GM19467 (cell line): Measurements from ENCODE around the gene CDK6.
A peak's percentile ranks its signal among the peaks of the same experiment; 100 is the strongest.

Source experiments
- ATAC-seq: cut with Tn5 transposase; IDR thresholded peaks from one replicate; pipeline ENCODE4 v1.9.1; 2021; ENCODE audit warnings: mild to moderate bottlenecking, moderate library complexity; ENCODE audit not compliant: unreplicated experiment

CDK6 gene

DNA sequence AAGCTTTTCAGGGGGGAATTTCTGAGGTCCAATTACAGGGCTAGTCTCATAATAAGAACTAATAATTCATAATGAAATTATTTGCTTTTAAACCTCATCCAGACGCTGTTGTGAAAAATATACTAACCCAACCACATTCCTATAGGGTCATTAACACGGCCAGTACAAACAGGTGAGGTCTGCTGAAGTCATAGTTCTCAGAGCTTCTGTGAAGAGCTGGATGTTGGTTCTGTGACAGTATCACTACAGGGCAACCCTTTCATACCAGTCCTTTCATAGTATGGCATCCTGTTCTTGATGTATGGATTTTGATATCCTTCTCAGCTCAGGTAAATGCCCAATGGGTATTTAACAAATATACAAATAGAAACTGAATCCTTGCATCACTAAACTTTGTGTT, 183.8 kb downstream of the CDK6 start:
- no peak for ATAC-seq

DNA sequence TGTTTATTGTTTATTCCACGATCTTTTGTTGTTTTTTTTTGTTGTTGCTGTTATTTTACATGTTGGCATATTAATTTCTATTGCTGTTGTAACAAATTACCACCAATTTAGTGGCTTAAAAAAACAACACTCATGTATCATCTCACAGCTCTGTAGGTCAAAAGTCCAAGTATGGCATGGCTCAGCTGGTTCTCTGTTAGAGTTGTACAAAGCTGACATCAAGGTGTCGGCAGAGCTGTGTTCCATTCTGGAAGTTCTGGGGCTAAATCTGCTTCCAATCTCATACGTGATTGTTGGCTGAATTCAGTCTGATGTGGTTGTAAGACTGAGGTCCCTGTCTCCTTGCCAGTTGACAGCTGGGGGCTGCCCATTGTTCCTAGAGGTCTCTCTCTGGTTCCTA, 186.0 kb downstream of the CDK6 start:
- ATAC-seq = no peak

DNA sequence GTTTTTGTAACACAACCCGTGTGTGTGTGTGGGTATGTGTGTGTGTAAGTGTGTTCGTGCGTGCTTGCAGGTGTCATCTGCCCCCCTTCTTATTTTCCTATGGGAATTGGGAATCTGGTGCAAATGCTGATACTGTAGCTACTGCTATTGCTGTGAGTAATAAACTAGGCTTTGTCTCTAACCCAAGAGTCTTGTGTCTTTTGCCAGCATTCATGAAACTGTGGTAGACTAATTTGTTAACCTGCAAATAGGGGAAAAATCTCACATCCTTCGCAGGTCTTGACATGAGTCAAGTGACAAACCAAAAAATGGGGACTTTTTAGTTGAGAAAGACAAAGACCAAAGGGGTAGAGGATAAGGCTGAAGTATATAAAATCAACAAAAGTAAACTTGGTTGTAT, 188.3 kb downstream of the CDK6 start:
- ATAC-seq = no peak

DNA sequence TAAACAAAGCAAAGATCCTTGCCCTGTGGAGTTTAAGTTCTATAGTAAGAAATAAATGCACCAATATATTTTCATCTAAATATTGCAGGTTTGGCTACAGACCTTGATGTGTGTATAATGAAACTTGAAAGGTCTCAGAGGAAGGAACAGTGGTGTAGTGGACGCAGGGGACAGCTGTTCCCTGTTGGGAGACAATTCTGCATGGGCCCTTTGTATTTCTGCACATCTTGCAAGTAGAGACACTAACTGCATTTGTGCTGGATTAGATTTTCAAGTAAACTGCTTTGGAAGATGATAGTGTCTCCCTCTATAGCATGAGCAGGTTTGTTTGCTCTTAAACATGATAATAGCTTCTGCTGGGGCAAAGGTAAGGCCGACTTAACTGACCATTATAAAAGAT, 188.7 kb downstream of the CDK6 start:
- ATAC-seq = no peak

DNA sequence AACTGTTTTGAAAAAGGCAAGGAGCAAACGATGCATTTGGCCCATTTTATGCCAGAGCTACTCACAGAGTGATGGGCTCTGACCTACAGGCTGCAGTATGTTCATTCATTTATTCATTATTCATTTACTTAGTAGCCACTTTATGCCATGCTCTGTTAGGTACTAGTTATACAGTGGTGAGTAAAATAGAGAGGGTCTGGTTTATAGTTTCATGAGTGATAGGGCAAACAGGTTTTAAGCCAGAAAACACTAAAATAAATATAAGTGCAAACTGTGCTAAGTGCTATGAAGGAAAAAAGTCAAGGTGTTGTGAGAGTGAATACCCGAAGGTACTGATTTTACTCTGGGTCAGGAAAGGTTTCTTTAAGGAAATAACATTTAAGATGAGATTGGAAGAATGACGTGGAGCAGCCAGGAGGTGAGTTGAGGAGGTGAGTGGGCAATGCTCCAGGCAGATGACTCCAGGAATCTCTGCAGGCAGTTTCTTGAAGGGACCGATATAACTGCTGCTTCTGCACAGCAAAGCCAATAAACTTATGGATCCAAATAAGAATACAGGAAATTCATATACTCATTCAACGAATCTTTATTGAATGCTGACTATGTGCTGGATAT, 189.3 kb downstream of the CDK6 start:
- peak; percentile 55 for ATAC-seq

DNA sequence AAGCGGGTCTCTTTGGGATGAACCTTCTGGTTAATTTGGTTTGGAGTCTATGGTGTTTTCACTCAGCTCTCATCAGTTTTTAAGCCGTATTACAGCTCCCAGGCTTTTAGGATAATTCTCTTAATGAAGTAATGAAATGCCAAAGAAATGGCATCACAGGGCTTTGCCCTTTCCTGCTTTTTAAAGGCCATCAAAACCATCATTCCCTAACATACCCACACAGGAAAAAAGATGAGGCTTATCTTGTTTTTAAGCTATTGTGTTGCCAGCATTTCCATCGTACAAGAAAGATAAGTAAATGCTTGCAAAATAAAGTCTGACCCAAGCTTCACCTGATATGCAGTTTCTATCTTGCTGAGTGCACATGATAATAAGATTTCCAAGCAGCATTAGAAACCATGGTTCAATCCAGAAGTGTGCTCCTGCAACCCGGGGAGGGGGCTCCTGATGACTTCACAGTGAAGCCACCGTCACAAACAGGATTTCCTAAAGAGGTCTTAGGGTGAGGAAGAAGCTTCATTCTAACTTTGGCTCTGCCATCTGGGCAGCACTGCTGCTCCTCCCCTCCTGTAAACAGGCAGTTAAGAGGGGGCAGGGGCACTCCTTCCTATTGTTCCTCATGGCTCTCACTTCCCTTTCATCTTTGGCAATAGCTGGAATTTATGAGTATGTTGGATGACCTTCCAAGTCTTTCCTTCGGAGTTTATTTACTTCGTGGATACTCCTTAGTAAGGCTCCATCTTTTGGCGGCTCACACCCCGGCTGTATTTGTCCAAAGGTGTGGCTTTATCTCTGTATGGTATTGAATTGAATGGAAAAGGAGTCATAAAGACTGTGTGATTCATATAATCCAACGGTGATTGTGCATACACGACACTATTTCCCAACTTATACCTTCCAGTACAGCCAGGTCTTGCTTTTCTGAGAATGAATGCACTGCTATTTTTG, 191.0 kb downstream of the CDK6 start:
- ATAC-seq = no peak

DNA sequence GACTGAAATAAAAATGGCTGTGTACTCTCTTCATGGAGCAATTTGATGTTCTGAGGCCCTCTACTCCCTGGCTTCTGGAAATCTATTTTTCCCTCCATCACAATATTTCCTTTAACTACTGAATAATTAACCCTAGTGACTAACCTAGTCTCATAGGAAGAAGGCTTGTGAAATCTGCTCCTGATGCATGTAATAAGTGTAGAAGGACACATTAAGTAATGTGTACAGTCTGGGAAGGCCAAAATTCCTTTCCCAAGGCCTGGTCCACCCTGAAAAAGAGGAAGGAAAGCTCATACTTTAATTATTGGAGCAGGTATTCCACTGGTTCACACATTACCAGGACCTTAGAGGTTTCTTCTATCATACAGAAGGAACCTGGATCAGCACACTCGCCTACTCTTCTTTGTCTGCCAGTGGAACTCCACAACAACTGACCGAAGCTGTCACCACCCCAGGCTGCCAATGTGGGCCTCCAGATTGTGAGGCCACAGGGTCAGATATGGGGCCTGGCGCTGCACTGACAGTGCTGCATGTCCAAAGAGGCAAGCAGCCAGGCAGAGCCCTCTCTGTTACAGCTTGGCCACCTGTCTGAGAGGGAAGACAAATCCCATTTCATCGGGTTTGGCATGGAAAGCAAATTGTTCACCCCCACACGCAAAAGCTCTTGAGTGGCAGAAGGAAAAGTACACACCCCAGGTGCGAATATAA, 191.8 kb downstream of the CDK6 start:
- ATAC-seq = no peak

DNA sequence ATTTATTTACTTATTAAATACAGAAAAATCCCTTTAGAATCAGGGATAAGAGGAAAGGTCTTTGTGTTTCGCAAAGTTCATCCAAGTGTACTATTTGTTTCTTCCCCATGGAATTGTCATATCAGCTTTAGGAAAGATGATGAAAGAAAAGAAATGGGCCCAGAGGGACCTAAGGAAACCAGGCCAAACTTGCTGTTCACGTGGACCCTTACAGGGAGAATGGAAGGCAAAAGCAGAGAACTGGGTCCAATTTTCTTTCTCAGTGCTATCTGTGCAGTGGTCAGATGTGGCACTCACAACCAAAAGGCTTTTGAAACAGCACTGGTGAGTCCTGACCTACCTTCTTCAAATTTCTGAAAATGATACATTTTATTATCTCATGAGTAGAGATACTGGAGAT, 192.6 kb downstream of the CDK6 start:
- no peak for ATAC-seq

DNA sequence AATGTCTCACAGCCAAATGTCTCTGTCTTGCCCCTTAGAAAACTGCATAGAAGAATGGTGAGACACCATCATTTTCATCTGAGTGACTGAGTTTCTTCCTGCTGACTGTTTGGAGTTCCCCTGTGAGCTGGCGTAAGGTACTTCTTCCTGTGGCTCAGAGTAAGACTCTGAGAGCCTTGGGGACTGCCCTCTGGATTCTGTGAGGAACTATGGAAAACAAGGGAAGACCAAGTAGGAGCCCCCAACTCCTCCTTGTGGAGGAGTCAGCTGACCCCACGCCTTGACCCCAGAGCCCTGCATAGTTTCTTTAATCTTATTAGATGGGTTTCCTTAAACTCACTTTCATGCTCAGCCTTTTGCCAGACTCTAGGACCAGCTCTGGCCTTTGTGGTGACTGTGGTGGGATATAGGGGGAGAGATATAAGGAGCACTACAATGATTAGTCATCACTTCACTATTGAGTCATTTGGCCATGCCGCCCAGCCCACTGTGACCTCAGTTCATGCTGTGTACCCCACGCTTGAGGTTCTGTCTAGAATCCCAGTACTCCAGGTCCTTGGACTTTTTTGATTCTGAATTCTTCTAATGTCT, 194.4 kb downstream of the CDK6 start:
- ATAC-seq = peak; percentile 67

DNA sequence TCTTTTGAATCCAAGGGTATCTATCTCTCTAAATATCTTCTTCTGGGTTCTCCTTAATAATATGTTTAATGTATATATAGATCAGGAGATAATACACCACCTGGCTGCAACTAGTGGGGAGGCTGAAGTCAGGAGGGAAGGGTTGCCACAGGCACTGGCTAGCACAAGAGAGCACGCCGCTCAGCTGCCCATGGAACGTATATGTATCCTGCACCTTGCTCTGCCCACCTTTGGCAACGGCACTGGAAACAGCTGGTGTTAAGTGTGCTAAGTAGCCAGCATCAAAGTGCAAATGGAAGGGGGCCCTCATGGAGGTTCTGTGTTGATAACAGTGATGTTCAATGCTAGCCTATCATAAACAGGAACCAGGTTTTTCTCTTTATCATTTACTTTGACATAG, 196.4 kb downstream of the CDK6 start:
- no peak for ATAC-seq

DNA sequence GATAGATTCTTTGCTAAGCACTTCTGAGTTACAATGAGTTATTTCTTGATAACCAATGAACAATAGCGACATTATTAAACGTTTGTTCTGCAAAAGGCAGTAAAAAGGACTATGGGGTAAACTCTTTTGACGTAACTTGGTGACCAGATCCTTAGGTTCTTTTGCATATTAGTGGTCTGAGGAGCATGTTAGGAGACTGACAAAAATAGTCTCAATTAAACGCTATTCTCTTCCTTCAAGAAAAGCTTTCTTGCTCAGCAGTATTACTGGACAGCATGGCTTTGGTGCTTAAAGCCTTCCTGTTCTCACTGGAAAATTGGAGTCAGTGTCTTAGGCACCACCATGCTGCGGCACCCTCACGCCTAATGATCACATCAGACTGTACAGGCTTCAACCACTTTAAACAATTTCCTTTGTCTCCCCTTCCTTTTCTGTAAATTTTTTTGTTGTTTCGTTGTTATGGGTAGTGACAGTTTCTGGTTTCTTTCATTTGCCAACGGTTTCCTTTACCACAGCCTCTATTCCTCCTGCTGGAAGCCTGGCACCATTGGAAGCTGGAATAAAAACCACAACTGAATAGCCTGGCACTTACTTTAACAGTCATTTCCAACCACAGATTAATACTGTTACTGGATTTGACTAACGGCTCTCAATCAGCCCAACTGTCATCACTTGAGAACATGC, 197.0 kb downstream of the CDK6 start:
- no peak for ATAC-seq

DNA sequence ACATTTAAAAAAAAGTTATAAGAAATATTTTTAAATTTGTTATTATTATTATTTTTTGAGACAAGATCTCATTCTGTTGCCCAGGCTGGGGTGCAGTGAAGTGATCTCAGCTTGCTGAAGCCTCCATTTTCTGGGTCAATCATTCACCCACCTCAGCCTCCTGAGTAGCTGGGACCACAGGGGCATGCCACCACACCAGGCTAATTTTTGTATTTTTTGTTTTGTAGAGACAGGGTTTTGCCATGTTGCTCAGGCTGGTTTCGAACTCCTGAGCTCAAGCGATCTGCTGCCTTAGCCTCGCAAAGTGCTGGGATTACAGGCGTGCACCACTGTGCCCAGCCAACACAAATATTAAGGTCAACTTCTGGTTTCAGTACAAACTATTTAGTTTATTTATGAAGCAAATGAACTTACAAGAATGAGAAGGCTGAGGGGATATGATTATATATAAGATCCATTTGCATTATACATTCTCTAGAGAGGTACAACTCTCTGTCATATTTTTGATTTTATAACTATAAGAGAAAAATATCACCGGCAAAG, 200.3 kb downstream of the CDK6 start:
- ATAC-seq = no peak

DNA sequence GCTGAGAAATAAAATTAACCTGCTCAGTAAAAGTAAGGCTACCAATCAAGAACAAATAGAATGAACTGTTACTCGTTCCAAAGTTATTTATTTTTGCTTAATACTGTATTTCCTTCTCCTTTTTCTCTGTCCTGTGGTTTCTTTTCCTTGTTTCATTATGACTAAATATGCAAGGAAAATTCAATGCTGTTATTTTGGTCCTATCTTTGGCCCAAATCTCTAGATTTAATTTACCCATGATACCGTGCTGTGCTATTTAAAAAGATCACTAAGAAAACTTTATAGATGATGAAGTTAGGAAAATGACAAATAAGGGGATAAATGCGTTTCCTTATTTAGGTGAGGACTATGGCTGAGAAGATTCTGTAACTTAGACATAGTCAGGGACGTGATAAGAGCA, 200.8 kb downstream of the CDK6 start:
- no peak for ATAC-seq

DNA sequence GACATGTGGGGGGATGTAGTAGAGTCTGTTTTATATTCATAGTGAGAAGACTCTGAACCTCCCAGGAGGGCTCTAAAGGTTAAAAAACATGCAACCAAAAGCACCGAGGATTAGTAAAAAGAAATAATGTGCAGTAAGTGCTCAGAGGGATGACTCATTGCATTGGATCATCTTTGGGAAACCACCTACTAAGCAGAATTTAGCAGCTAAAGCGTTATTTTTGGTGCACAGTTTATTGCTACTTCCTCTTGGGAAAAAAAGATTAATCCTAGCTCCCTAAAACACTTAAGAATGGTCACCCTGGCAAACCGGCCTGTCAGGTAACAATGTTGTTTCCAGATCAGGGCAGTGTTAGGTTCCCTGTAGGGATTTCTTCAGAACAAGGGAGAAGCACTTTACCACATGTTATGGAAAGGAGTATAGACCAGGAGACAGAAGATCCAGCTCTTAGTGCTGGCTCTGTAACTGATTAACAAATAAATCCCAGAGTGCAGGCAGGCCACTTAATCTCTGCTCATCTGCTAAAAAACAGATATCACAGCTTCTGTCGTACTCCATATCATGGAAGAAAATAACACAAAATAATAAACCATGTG, 201.4 kb downstream of the CDK6 start:
- no peak for ATAC-seq

DNA sequence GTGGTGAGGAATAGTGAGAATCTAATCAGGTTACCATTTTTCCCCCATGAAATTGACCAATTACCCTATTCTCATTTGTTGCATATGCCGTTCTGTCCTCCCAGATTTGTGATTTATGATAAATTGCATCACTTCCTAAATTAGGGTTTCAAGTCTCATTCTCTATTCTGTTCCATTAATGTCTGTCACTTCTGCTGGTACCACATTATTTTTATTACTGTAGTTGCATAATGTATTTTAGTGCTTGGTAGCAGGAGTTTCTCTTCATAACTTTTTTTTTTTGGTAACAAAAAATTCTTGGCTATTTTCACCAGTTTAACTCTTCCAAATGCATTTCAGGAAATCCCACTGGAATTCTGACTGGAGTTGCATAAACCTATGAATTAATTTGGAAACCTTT, 202.2 kb downstream of the CDK6 start:
- ATAC-seq = no peak

DNA sequence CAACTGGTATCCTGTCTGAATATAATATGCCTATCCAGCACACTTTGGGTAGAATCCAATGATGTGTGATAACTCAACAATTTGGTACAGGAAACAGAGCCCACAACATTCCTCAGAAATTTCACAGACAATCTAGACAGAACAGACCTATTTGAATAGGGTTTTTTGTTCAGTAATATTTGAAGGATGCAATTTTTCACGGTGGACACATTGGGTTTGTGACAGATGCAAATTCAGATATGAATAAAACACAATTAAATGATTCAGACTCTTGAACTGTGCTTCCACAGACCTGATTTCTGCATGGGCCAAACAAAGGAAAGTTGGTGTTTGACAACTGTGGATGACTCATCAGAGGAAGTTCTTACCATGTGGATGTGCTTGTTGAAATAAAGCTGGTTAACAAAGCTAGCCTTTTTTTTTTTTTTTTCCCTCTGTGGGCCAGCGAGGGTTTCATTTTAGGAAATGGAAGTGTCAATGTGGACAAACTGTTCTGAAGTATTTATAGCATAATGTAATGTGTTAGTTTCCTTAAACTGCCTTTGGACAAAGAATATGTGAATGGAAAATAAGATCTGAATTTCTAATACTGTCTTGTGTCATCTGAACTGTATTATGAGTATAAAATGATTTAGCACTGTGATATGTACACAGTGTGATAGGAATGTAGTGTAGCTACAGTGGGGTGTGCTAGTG, 203.0 kb downstream of the CDK6 start:
- ATAC-seq = no peak

DNA sequence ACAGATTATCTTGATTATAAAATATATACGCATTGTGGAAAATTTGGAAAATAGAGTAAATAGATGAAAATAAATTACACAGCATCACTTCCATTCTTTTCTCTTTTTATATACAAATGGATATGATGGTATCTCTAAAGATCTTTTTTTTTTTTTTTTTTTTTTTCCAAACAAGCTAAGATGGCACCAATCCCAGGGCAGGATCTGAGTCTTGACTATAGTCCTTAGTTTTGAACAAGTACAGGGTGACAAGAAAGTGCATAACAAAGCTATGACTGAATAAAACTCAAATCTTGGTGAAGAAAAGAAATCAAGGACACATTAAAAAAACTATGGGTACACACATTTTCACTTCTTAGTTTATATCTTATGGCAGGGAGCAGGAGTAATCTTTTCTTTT, 203.6 kb downstream of the CDK6 start:
- ATAC-seq = no peak

DNA sequence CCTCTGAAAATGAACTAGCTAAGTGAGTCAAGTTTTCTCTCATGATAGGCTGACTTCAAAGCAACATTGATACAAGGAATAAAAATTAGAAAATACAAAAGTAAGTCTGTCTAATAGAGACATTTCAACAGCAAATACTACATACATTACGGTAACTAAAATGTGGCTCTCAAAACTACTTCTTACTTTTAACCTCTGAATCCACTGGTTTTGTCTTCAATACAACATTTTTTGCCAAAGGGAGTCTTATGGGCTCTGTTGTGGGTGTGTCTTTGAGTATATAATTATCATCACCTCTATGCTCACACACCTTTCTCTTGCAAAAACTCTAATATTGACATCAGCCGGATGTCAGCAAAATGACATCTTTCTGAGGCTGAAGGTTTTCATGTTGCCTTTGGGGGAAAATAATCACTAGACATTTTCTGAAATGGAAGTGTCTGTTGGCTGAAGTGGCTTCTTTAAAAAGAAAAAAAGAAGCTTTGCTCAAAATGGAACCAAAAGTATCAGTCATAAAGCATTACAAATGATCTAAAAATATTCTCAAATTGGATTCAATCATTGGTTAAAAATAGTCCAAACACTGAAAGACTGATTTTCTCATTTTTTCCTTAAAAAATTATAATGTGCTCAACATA, 204.4 kb downstream of the CDK6 start:
- peak; percentile 14 for ATAC-seq
